Uterus (tissue), 2 donors: ENCODE results near the gene KRTAP12-2.
"Not testable (repeated sequence)": the region's sequence is repeated elsewhere in the genome, so short reads cannot be mapped to it uniquely, and the experiment has no call there.

Experiments used
- POLR2A ChIP-seq, 2 donors: fragments of 450-650 bp; IDR thresholded peaks; one replicate each; pipeline ENCODE4 v1.6.1; 2016; ENCODE audit warnings: antibody characterized with exemption in 2 of 2, mild to moderate bottlenecking in 1 of 2, moderate library complexity in 1 of 2
- TF ChIP-seq, protein P1 (sequence below), 4 experiments: fragments of 200-600 bp in 2 of 4; fragments of 450-650 bp in 2 of 4; sonication (generic) in 2 of 4; IDR thresholded peaks; one replicate each; pipeline ENCODE4 v1.5.1; 2016 to 2019; ENCODE audit warnings: antibody characterized with exemption in 4 of 4, mild to moderate bottlenecking in 2 of 4, moderate library complexity in 1 of 4

DNA sequence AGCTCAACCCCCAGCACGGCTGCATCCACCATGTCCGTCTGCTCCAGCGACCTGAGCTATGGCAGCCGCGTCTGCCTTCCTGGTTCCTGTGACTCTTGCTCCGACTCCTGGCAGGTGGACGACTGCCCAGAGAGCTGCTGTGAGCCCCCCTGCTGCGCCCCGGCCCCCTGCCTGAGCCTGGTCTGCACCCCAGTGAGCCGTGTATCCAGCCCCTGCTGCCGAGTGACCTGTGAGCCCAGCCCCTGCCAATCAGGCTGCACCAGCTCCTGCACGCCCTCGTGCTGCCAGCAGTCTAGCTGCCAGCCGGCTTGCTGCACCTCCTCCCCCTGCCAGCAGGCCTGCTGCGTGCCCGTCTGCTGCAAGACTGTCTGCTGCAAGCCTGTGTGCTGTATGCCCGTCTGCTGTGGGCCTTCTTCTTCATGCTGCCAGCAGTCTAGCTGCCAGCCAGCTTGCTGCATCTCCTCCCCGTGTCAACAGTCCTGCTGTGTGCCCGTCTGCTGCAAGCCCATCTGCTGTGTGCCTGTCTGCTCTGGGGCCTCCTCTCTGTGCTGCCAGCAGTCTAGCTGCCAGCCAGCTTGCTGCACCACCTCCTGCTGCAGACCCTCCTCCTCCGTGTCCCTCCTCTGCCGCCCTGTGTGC is 30.6 kb upstream of the KRTAP12-2 start, which contains the start of gene KRTAP10-12:
- TF ChIP-seq, protein P1, sequence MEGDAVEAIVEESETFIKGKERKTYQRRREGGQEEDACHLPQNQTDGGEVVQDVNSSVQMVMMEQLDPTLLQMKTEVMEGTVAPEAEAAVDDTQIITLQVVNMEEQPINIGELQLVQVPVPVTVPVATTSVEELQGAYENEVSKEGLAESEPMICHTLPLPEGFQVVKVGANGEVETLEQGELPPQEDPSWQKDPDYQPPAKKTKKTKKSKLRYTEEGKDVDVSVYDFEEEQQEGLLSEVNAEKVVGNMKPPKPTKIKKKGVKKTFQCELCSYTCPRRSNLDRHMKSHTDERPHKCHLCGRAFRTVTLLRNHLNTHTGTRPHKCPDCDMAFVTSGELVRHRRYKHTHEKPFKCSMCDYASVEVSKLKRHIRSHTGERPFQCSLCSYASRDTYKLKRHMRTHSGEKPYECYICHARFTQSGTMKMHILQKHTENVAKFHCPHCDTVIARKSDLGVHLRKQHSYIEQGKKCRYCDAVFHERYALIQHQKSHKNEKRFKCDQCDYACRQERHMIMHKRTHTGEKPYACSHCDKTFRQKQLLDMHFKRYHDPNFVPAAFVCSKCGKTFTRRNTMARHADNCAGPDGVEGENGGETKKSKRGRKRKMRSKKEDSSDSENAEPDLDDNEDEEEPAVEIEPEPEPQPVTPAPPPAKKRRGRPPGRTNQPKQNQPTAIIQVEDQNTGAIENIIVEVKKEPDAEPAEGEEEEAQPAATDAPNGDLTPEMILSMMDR (IDR thresholded peaks at IDR 0.05): not testable (repeated sequence)
- TF ChIP-seq POLR2A (IDR thresholded peaks at IDR 0.05): not testable (repeated sequence)
